ENCODE measurements around the gene HMGCR.

The HMGCR gene

GRCh38 chr5:75351139-75351926, 14.3 kb downstream of the HMGCR start:
- Histone ChIP-seq H3K4me3 (ENCODE audit: low read length) (no peak overlapping the region), H3K36me3 (ENCODE audit: insufficient read depth, low read length) (peaks cover 95% of the 10 kb centered on the region), H3K9me3 (ENCODE audit: low read length) (no peaks in the 10 kb centered on the region), H3K4me1 (ENCODE audit: insufficient read depth, low read length) (no peaks in the 10 kb centered on the region), H3K27me3 (ENCODE audit: insufficient read depth, low read length) (no peaks in the 10 kb centered on the region), H2AFZ (ENCODE audit: low read depth, low read length) (no peak overlapping the region)

- Histone ChIP-seq H3K27me3 (ENCODE audit: insufficient read depth, low read length) (no peaks in the 10 kb centered on the region), H3K36me3 (ENCODE audit: insufficient read depth, low read length) (peaks cover 97% of the 10 kb centered on the region), H3K9me3 (ENCODE audit: low read length) (no peaks in the 10 kb centered on the region), H3K4me3 (ENCODE audit: low read length) (no peak overlapping the region), H3K4me1 (ENCODE audit: insufficient read depth, low read length) (no peaks in the 10 kb centered on the region), H2AFZ (ENCODE audit: low read depth, low read length) (no peak overlapping the region)
Measured at GRCh38 chr5:75355236-75355635, 18.2 kb downstream of the HMGCR start.

- no peak overlapping the region for H2AFZ ChIP-seq (ENCODE audit: low read depth, low read length)
- H3K9me3 ChIP-seq (ENCODE audit: low read length) = no peaks in the 10 kb centered on the region
Measured at GRCh38 chr5:75356719-75357118, 19.7 kb downstream of the HMGCR start.

GRCh38 chr5:75358117-75358516, 21.1 kb downstream of the HMGCR start:
- Histone ChIP-seq H3K36me3 (ENCODE audit: insufficient read depth, low read length) (peaks cover 95% of the 10 kb centered on the region), H3K9me3 (ENCODE audit: low read length) (no peaks in the 10 kb centered on the region), H3K4me3 (ENCODE audit: low read length) (no peak overlapping the region), H2AFZ (ENCODE audit: low read depth, low read length) (no peak overlapping the region), H3K27me3 (ENCODE audit: insufficient read depth, low read length) (no peaks in the 10 kb centered on the region), H3K4me1 (ENCODE audit: insufficient read depth, low read length) (no peaks in the 10 kb centered on the region)

More at GRCh38 chr5:75356719-75357118, 19.7 kb downstream of the HMGCR start:
- H3K4me3 ChIP-seq (ENCODE audit: low read length) = no peak overlapping the region
- H3K27me3 ChIP-seq (ENCODE audit: insufficient read depth, low read length) = no peaks in the 10 kb centered on the region
- H3K4me1 ChIP-seq (ENCODE audit: insufficient read depth, low read length) = no peaks in the 10 kb centered on the region
- peaks cover 97% of the 10 kb centered on the region for H3K36me3 ChIP-seq (ENCODE audit: insufficient read depth, low read length)

DNA sequence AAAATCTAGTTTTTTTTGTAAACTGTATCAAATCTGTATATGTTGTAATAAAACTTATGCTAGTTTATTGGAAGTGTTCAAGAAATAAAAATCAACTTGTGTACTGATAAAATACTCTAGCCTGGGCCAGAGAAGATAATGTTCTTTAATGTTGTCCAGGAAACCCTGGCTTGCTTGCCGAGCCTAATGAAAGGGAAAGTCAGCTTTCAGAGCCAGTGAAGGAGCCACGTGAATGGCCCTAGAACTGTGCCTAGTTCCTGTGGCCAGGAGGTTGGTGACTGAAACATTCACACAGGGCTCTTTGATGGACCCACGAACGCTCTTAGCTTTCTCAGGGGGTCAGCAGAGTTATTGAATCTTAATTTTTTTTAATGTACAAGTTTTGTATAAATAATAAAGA, 24.3 kb downstream of the HMGCR start:
- Histone ChIP-seq H3K36me3 (ENCODE audit: insufficient read depth, low read length) (peaks cover 71% of the 10 kb centered on the region), H3K4me3 (ENCODE audit: low read length) (no peak overlapping the region), H2AFZ (ENCODE audit: low read depth, low read length) (no peak overlapping the region), H3K27me3 (ENCODE audit: insufficient read depth, low read length) (no peaks in the 10 kb centered on the region), H3K4me1 (ENCODE audit: insufficient read depth, low read length) (no peaks in the 10 kb centered on the region), H3K9me3 (ENCODE audit: low read length) (no peaks in the 10 kb centered on the region)

DNA sequence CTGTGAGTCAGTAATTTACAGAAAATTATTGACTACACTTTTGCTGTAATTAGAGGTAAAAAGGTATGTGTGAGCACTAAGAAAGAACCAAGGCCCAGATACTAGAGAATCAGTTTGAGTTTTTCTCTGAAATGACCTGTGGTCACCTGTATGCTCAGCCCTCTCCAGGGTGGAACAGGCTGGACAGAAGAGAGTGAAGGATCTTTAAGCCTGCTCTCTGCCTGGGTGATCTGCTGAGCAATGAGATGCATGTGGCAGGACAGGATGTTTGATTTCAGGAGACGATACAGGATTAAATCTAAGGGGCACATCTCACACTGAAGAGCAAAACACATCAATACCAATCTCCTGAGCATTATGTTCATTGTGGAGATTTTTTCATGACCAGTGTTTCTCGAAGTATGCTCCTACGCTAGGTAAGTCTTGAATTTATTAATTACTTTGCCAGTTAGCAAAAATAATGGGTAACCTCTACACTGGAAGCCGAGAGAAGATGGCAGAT, 25.5 kb downstream of the HMGCR start:
- H2AFZ ChIP-seq (ENCODE audit: low read depth, low read length) = no peak overlapping the region
- no peak overlapping the region for H3K4me3 ChIP-seq (ENCODE audit: low read length)
- H3K4me1 ChIP-seq (ENCODE audit: insufficient read depth, low read length) = no peaks in the 10 kb centered on the region
- no peaks in the 10 kb centered on the region for H3K27me3 ChIP-seq (ENCODE audit: insufficient read depth, low read length)
- H3K36me3 ChIP-seq (ENCODE audit: insufficient read depth, low read length) = peaks cover 59% of the 10 kb centered on the region
- H3K9me3 ChIP-seq (ENCODE audit: low read length) = no peaks in the 10 kb centered on the region

- Histone ChIP-seq H3K9me3 (ENCODE audit: low read length) (no peaks in the 10 kb centered on the region), H3K4me1 (ENCODE audit: insufficient read depth, low read length) (no peaks in the 10 kb centered on the region), H3K27me3 (ENCODE audit: insufficient read depth, low read length) (no peaks in the 10 kb centered on the region), H3K36me3 (ENCODE audit: insufficient read depth, low read length) (peaks cover 53% of the 10 kb centered on the region), H3K4me3 (ENCODE audit: low read length) (no peak overlapping the region), H2AFZ (ENCODE audit: low read depth, low read length) (no peak overlapping the region)
Measured at GRCh38 chr5:75363111-75363510, 26.1 kb downstream of the HMGCR start.

GRCh38 chr5:75363726-75364495, 26.9 kb downstream of the HMGCR start:
- Histone ChIP-seq H2AFZ (ENCODE audit: low read depth, low read length) (no peak overlapping the region), H3K9me3 (ENCODE audit: low read length) (no peaks in the 10 kb centered on the region), H3K4me1 (ENCODE audit: insufficient read depth, low read length) (no peaks in the 10 kb centered on the region), H3K4me3 (ENCODE audit: low read length) (no peak overlapping the region), H3K36me3 (ENCODE audit: insufficient read depth, low read length) (peaks cover 45% of the 10 kb centered on the region), H3K27me3 (ENCODE audit: insufficient read depth, low read length) (no peaks in the 10 kb centered on the region)

GRCh38 chr5:75364571-75365280, 27.7 kb downstream of the HMGCR start:
- no peak overlapping the region for H2AFZ ChIP-seq (ENCODE audit: low read depth, low read length)
- H3K4me3 ChIP-seq (ENCODE audit: low read length) = no peak overlapping the region
- no peaks in the 10 kb centered on the region for H3K9me3 ChIP-seq (ENCODE audit: low read length)
- peaks cover 37% of the 10 kb centered on the region for H3K36me3 ChIP-seq (ENCODE audit: insufficient read depth, low read length)
- no peaks in the 10 kb centered on the region for H3K27me3 ChIP-seq (ENCODE audit: insufficient read depth, low read length)
- no peaks in the 10 kb centered on the region for H3K4me1 ChIP-seq (ENCODE audit: insufficient read depth, low read length)

GRCh38 chr5:75365740-75366139, 28.7 kb downstream of the HMGCR start:
- no peaks in the 10 kb centered on the region for H3K4me1 ChIP-seq (ENCODE audit: insufficient read depth, low read length)
- peaks cover 27% of the 10 kb centered on the region for H3K36me3 ChIP-seq (ENCODE audit: insufficient read depth, low read length)
- no peaks in the 10 kb centered on the region for H3K27me3 ChIP-seq (ENCODE audit: insufficient read depth, low read length)
- H3K4me3 ChIP-seq (ENCODE audit: low read length) = no peak overlapping the region
- H2AFZ ChIP-seq (ENCODE audit: low read depth, low read length) = no peak overlapping the region
- no peaks in the 10 kb centered on the region for H3K9me3 ChIP-seq (ENCODE audit: low read length)

GRCh38 chr5:75366787-75367186, 29.8 kb downstream of the HMGCR start:
- Histone ChIP-seq H2AFZ (ENCODE audit: low read depth, low read length) (no peak overlapping the region), H3K9me3 (ENCODE audit: low read length) (no peaks in the 10 kb centered on the region), H3K4me1 (ENCODE audit: insufficient read depth, low read length) (no peaks in the 10 kb centered on the region), H3K4me3 (ENCODE audit: low read length) (no peak overlapping the region), H3K27me3 (ENCODE audit: insufficient read depth, low read length) (no peaks in the 10 kb centered on the region), H3K36me3 (ENCODE audit: insufficient read depth, low read length) (peaks cover 16% of the 10 kb centered on the region)

DNA sequence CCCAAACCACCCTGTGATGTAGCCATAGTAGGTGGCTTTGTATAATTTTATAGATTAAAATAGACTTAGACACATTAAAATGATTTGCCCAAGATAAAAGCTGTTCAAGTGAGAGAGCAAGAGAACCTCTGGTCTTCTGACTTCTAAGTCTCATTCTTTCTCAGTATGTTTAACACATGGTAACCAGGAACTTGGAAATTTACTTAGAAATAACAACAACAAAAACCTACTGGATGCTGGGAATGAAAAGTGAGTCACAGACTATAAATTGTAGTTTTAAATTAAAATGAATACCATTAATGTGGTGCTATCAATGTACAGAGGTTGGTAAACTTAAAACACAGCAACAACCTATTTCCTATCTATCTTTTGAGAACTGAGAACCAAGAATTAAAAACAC, 30.4 kb downstream of the HMGCR start:
- H3K27me3 ChIP-seq (ENCODE audit: insufficient read depth, low read length) = no peaks in the 10 kb centered on the region
- no peaks in the 10 kb centered on the region for H3K4me1 ChIP-seq (ENCODE audit: insufficient read depth, low read length)
- no peak overlapping the region for H2AFZ ChIP-seq (ENCODE audit: low read depth, low read length)
- peaks cover 11% of the 10 kb centered on the region for H3K36me3 ChIP-seq (ENCODE audit: insufficient read depth, low read length)
- H3K9me3 ChIP-seq (ENCODE audit: low read length) = no peaks in the 10 kb centered on the region
- H3K4me3 ChIP-seq (ENCODE audit: low read length) = no peak overlapping the region

DNA sequence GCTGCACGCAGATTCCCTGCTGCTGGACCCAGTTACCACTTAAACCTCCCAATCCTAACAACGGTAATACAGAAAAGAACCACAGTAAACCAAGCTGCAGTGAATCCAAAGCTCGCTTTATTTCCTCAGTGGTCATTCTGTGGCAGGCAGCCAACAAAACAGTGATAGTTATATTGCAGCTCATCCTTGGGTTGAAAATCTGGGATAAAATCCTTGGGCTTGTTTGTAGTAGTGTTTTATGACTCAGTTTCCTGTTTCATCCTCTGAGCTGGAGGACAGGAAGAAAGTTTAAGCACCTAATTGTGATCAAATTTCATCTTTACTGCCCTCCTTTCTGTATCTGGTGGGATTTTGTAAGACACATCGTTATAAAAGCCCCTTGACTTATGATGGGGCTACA, 31.4 kb downstream of the HMGCR start:
- Histone ChIP-seq H3K4me1 (ENCODE audit: insufficient read depth, low read length) (no peaks in the 10 kb centered on the region), H2AFZ (ENCODE audit: low read depth, low read length) (no peak overlapping the region), H3K36me3 (ENCODE audit: insufficient read depth, low read length) (peaks cover 8% of the 10 kb centered on the region)

More for the DNA sequence above, 31.4 kb downstream of the HMGCR start:
- H3K9me3 ChIP-seq (ENCODE audit: low read length) = no peaks in the 10 kb centered on the region
- no peaks in the 10 kb centered on the region for H3K27me3 ChIP-seq (ENCODE audit: insufficient read depth, low read length)
- H3K4me3 ChIP-seq (ENCODE audit: low read length) = no peak overlapping the region

All from neuron (in vitro differentiated cells).